ENCODE data around the gene PTPN6.

PTPN6 gene

DNA sequence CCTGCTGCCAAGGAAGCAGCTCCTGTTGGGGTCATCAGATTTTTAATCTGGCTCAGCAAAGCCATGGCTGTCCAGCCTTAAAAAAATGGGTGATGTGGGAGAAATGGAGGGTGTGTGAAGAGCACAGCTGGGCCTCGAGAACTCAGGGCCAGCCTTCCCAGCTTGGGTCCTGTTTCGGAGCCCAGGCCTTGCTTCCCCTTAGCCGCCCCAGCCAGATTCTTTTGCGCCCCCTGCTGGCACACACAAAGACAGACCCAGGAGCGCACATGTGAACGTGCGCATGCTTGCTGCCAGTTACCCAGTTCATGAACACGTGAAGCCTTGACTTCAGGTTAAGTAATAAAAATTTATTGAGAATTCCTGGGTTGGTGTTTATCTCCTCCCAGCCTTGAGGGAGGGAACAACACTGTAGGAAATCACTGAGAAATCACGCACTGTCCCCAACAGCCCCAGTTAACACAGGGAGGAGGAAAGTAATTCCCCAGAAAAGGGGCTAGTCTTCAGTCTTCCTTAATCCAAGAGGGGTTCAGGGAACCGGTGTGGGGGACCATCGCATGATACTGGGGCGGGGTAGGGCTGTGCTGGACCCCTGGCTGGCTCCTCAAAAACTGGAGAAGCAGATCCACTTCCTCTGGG lies 14.0 kb downstream of the PTPN6 start:
- peak in 47 of 51 donors; percentile 15 to 85 (median 64) for DNase-seq

DNA sequence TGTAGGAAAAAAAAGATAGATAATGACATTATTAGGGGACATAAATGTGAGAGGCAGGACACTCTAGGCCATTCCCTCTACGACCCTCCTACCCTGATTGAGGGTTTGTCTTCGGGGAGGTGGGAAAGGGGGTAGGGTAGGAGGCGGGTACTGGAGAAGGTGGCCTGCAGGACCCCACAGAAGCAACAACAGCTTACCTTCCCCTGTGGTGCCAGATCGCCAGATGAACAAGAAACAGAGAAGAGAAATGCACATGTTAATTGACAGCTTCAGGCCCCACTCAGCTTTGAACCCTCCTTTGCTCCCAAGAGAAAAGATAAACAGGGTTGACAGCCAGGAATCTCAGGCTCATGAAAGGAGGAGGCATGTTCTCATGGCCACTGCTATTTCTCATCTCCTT lies 14.6 kb downstream of the PTPN6 start:
- DNase-seq, result no peak

DNA sequence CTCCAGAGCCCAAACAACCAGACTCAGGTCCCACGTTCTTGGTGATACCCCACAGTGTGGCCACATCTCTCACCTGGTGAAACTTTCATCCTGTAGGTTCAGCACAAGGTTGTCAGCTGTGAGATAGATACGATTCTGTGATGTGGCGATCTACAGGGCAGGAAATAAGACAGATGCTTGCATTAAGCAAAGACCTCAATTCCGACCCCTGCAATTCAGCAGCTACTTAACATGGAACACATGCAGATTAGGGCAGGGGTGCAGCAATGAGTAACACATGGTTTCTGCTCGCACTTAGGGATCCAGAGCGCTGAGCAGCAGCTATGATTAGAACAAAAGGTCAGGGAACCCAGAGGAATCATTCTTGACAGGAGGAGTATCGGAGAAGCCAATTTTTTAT lies 15.2 kb downstream of the PTPN6 start:
- no peak for DNase-seq

DNA sequence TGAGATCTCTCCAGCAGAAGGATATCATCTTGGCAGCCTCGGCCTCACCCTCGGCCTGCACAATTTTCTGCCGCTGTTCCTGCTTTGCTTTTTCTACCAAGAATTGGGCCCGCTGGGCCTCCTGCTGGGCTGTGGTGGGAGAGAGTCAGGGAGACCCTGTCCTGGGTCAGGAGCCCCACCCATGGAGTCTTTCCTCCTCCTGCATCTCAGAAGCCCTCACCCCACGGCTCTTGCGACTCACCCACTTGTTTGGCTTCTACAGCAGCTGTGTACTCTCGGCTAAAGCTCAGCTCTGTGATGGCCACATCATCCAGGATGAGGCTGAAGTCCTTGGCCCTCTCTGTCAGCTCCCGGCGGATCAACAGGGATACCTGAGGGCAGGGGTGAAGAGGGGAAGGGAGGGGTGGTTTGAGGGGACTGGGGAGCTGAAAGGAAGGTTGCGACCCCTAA lies 16.5 kb downstream of the PTPN6 start:
- no peak for DNase-seq

DNA sequence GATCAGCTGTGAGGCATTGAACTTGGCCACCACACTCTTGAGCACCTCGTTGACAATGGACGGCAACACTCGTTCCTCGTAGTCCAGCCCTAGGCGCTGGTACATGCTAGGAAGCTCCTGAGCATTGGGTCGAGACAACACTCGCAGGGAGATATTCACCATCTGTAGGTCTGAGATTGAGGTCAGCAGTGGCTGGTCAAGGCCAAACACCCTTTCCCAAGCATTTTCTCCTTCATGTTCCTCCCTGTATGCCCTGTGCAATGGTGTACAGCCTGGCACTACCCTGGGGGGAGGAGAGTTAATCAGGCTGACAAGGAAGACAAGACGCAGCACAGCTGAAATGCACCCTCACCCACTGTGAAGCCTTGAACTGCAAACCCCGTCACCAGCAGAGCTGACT lies 17.3 kb downstream of the PTPN6 start:
- DNase-seq, result no peak

DNA sequence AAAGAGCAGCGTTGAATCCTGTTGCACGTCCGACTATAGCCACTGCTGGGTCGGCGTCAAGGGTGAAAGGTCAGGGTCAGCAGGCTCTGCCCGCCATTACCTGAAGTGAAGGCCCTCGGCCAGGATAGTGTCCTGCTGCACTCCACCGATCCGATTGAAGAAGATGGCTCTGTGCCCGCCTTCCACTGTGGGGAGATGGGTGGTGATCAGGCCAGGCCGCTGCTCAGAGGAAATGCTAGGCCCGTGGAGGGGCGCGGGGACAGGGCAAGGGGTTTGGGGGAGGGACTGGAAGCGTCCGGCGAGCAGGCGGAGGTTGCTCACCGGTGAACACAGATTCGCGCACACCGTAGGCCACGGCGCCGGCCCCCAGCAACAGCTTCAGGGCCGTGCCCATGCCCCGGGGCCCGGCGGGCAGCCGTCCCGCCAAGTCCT lies 19.0 kb downstream of the PTPN6 start:
- DNase-seq, result no peak

DNA sequence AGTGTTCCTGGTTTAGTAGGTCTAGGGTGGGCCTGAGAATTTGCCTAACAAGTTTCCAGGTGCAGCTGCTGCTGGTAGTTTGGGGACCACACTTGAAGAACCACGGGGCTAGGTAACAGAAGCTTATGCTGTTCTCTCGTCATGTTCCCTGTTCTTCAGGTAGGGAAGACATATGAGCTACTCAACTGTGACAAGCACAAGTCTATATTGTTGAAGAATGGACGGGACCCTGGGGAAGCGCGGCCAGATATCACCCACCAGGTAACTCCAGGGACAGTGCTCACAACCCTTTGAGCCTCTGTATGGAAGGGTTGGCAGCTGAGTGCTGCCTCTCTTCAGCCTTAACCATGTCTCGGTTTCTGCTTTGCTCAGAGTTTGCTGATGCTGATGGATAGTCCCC lies 23.0 kb downstream of the PTPN6 start:
- DNase-seq, result no peak

DNA sequence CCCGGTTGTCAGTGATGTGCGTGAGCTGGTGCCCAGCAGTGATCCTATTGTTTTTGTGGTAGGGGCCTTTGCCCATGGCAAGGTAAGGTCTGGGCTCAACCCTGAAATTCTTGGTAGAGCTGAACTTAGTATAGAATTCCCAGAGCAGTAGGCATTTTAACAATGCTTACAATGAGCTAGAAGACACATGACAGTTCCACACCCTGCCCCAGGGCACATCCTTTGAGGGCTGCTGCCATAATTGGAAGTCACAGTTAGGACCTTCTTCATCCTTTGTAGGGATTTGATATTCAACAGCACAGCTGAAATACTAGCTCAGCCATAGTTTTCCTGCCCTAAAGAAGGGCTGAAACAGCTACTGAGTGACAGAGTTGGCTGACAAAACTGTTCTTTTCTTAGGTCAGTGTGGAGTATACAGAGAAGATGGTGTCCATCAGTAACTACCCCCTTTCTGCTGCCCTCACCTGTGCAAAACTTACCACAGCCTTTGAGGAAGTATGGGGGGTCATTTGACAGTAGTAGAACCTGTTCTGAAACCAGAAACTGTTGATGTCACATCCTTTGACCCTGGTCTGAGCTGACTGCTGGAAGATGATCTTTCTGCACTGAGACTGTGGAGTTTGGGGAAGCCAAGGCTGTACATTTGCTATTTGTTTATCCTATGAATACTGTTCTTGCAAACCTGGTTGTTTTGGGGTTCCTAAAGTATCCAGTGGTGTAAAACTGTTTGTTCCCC lies 24.3 kb downstream of the PTPN6 start:
- DNase-seq, result no peak

DNA sequence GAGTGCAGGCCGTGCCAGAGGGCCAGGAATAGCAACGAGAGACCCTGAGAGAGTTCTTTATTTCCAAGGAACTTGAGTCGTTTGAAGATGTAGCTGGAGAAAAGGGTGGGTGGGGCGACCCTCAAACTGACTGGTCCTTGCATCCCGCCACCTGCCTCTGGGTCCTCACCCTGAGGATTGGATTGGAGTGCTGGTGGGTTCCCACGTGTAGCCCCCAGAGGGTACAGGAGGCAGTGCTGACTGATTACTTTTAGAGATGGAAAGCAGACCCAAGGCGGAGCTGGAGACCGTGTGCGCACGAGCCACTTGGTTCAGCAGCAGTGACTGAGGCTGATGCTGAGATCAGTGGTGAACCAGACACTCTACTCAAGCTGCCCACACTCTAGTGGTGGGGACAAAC lies 26.5 kb downstream of the PTPN6 start:
- no peak for DNase-seq

DNA sequence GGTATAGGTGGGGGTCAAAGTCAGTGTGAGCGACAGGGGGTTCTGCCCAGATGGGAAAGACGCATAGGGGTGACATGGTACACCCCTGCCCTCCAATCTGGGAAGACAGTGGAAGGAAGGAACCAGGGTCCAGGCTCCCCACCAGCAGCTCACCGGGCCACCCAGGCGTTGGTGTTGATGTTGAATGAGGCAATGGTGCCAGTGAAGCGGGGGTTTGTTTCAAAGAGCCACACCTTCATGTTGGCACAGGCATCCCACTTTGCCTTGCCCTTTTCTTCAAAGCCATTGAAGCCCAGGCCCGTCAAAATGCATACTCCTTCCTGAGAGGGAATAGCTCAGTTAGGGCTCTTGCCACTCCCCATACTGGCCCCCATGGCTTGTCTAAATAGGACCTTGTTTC lies 27.0 kb downstream of the PTPN6 start:
- no peak for DNase-seq

DNA sequence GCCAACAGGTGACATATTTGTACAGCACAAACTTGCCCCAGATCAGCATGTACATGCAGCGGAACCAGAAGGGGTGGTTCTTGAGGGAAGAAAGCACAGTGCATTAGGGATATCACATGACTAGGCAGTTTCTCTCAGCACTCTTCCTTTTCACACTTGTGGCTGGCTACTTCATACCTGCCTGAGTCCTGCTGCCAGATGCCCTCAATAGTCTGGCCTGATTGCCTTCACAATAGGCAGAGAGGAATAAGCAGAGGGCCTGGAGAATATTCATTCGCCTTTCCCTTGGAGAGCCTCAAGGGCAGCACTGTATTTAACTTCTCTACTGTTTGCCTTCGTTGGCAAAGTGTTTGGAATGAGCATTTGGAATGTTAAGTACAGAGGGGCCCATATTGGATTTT lies 27.5 kb downstream of the PTPN6 start:
- DNase-seq, result no peak

DNA sequence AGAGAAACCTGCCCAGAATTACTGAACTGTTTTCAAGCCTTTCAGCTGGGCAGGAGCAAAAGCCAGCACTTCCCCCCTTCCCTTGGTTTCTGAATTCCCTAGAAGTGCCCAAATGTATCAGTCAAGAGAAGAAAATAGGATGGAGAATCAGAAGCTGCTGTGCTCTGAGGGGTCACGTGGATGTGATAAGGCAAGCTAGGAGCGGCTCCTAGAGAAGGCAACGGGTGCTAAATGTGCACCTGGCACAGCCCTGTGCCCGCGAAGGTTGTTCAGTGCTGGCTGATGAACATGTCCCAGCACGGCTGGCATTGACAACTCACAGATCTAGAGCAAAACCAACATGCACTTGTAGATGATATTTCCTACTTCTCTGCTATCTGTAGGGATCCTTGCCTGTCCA lies 27.9 kb downstream of the PTPN6 start:
- no peak for DNase-seq

DNA sequence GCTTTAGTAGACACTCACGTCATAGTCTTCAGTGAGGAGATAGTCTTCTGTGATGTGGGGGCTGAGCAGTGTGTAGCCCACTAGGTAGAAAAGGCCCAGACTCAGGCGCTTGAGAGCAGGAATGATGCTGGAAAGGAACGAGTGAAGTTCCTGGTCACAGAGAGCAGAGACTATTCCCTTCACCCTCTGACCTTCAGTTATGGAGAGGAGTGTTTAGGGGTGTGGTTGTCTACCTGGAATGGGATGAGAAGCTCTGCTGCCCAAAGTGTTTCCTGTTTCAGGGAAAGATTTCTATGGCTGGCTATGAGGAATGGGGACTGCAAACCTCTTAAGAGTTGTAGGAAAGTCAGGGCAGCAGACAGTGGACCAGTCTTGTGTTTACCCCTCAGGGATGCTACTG lies 28.3 kb downstream of the PTPN6 start:
- no peak for DNase-seq

DNA sequence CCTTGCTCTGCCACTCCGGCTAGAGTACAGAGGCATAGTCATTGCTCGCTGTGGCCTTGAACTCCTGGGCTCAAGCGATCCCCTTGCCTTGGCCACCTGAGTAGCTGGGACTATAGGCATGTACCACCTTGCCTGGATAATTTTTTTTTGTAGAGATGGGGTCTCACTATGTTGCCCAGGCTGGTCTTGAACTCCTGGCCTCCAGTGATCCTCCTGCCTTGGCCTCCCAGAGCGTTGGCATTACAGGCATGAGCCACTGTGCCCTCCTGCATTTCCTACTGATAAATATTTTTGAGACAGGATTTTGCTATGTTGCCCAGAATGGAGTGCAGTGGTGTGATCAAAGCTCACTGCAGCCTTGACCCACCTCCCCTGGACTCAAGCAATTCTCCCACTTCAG lies 28.9 kb downstream of the PTPN6 start:
- no peak for DNase-seq

DNA sequence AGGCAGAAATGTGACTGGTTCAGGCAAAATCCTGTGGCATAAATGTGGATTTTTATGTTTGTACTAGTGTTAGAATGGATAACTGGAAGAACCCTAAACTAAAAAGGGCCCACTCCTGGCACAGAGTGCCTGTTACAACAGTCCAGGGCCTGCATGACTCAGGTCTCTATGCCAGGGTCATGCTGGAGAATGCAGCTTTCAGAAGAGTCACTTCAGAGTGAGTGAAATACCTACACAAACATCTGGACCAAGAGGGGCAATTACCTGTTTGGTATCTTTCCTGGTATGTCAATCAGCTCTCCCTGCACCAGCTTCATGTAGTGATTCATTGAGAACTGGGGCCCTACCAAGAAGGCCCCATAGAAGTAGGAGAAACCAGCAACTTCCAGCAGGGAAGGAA lies 29.6 kb downstream of the PTPN6 start:
- no peak for DNase-seq

DNA sequence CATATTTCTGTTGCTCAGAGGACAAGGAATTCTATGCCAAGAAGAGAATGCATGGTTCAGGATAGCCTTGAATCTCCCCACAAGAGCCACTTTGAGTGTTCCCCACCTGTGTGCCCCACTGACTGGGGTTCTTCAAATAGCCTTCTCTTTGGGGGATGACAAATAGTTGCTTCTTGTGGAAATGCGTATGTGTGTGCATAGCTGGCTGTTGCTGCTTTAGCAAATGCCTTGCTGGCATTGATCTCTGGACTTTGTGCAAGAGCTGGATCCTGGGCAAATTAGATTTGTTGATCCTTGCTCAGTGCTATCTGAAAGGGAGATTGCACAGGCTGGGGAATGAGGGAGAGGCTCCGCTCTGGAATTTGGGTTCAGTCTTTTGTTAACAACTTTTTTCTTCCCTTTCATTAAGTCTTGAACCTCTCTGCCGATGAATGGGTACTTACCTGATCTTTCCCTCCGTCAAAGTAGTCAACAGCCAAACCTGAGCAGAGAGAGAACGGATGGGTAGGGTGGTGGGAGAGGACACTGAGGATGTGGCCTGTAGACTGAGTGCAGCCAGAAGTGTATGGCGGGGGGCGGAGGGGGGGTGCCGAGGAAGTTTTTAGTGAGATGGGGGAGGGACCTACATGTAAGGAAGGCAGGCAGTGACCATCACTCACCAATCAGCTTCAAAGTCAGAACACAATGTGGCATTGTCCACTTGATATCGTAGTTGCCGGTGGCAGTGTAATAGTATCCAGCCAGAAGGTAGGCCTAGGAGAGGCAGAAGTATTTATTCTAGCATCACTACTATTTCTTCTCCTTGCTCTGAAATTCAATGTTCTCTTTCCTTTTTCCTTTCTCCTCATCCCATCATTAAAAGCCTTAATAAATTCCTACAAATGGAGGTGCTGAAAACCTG lies 30.2 kb downstream of the PTPN6 start:
- no peak for DNase-seq

DNA sequence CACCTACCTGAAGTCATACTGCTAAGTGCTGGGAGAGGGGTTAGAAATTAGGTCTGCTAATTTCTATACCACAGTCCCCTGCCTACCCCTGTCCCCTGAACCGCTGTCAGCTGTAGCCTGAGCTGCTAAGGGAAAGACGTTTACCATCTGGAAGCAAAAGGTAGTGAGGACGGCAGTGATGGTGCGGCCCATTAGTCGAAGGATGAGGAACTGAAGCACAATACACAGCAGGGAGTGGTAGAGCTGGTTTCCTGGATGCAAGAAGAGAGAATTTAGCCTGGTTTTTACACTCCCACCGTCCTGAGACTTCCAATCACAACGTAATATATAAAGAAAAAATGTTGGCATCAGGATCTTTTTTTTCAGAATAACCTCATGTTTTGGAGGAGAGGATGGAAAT lies 31.4 kb downstream of the PTPN6 start:
- DNase-seq, result no peak

DNA sequence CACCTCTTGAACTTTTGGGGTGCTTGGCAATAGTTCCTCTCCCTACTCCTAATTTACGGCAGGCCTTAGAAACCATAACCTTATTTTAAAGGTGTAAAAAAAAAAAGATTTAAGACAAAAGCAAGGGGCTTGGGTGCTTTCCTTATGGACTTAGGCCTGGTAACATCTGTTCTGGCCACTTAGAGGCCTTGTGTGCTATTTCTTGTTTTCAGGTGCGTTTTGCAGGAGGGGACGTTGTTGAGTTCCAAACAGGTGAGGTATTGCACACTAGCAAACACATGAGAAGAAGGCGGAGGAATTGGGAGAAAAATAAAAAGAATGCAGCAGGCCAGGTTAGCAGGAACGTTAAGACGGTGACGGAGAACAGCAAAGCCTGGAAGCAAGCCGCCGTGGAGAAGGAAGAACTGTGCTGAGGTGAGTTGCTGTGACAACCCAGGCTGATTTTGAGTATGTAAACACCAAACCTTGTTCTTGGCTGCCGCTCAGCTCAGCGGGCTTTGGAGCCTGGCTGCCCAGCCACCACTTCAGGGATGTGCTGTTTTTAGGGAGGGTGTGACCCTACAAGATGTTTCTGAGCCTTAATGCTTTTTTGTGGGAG lies 36.9 kb downstream of the PTPN6 start:
- DNase-seq, result peak in 2 of 51 donors; percentile 10 to 12

DNA sequence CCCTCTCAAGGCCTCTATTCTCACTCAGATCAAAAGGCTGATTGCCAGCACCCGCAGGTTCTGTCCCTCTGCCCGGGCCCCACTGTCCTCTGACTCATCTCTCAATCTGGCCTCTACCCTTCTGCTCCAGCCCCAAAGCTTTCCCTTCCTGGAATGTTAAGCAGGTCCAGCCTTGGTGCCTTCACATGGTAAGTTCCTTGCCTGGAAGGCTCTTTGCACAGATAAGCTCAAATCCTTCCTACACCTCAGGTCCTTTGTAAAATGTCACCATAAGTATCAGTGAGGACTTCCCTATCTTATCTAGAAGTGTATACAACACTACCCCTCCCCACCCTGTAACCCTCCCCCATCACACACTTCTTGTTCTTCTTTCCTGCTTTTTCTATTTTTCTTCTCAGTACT lies 44.9 kb downstream of the PTPN6 start:
- DNase-seq, result no peak

DNA sequence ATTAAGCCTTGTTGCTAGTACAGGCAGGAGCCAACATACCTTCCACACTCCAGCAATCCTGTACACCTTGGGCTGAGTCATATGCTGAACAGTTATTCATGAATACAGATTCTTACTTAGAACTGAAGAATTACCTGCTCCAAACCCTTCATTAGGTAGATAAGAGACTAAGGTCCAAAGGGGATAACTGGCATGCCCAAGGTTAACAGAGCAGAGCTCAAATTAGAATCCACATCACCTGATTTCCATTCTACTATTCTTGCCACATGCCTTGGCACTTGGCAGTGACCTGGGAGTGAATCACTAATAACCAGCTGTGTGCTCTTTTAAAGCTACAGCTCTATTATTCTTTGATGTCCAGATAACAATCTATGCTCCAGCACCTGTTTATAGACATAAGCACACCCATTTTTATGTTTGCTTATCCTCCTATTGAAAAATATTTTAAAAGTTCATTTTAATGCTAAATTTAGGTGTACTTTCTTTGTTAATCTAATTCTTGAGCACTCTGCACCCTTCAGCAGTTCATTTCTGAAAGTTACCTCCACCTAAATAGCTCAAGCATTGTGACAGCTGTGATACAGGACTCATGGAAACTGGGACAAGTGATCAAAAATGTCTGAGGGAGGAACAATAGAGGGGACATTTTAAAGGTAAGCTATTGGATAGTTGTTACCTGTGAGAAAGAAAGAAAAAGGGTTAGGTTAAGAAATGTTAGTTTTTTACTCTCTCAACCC lies 47.7 kb downstream of the PTPN6 start:
- DNase-seq, result no peak

DNA sequence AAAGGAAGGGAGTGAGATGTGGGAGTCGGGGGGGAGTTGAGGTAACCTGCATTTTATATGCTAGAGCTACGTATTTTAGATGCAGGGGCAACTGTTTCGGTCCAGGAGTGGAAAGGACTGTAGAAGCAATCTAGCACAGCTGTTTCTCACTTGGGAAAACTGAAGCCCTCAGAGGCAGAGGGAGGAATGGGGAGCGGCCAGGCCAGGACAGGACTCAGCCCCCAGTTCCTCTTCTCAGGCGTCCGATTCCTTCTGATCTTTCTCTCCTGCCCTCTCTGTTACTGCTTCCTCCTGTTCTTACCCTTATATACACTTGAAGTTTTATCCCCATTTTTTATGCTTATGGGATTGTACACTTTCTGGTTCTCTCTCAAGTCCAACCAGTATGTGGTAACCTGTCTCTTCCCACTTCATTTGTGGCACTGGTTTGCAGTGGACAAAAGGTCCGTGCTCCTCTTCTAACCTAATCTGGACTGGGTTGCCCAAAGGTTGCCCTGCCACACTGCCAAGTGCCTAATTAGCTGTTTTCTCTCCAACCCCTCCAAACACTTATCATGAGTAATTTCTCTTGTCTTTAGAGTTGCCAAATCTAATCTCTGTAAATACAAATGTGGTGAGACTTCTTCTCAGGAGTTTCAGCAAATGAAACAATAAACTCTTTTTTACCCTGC lies 50.9 kb downstream of the PTPN6 start:
- no peak for DNase-seq

Measured in hypothalamus (tissue), 51 donors.